OCI-LY3 (cell line): Measurements from ENCODE around the gene GAMT.

Experiments used
- H2AFZ ChIP-seq: fragments of 200-600, 300-600 bp; shearing (Covaris generic); 2 replicates; pipeline ENCODE4 v1.6.0; 2014; ENCODE audit warnings: antibody characterized with exemption, low read depth, low read length
- H3K27ac ChIP-seq: fragments of 200-600, 300-600 bp; sonication (generic); 2 replicates; pipeline ENCODE4 v1.5.1; 2014; ENCODE audit warnings: mild to moderate bottlenecking, low read length, moderate library complexity, mixed read lengths
- H3K27me3 ChIP-seq: fragments of 200-600, 300-600 bp; sonication (generic); 2 replicates; pipeline ENCODE4 v1.6.1; 2014; ENCODE audit warnings: low read depth, low read length, mixed read lengths
- H3K36me3 ChIP-seq: fragments of 200-600, 300-600 bp; sonication (generic); replicated peaks from 2 replicates; pipeline ENCODE3; 2014; ENCODE audit warnings: low read depth, low read length, mixed read lengths
- H3K4me1 ChIP-seq: fragments of 300-600, 200-600 bp; sonication (generic); 2 replicates; pipeline ENCODE4 v1.6.1; 2014; ENCODE audit warnings: low read length, mixed read lengths
- H3K4me2 ChIP-seq: fragments of 200-600, 300-600 bp; sonication (generic); 2 replicates; pipeline ENCODE4 v1.6.1; 2014; ENCODE audit warnings: low read length, mixed read lengths
- H3K4me3 ChIP-seq: fragments of 300-600, 200-600 bp; sonication (generic); 2 replicates; pipeline ENCODE4 v1.5.1; 2014; ENCODE audit warnings: antibody characterized with exemption, mild to moderate bottlenecking, low read length, moderate library complexity
- H3K79me2 ChIP-seq: fragments of 300-600, 200-600 bp; shearing (Covaris generic); 2 replicates; pipeline ENCODE4 v1.6.1; 2014; ENCODE audit warnings: mild to moderate bottlenecking, low read length, mixed read lengths
- H3K9ac ChIP-seq: fragments of 300-600, 200-600 bp; shearing (Covaris generic); 2 replicates; pipeline ENCODE4 v1.6.0; 2014; ENCODE audit warnings: mild to moderate bottlenecking, low read length, moderate library complexity
- H3K9me3 ChIP-seq: fragments of 200-600, 300-600 bp; shearing (Covaris generic); 2 replicates; pipeline ENCODE4 v1.6.1; 2014; ENCODE audit warnings: low read length, mixed read lengths; ENCODE audit not compliant: insufficient read depth
- H4K20me1 ChIP-seq: fragments of 200-600, 300-600 bp; sonication (generic); 2 replicates; pipeline ENCODE4 v1.6.1; 2016; ENCODE audit warnings: low read length, mixed read lengths; ENCODE audit not compliant: insufficient read depth
- EZH2phosphoT487 ChIP-seq: fragments of 200-600 bp; shearing (Covaris generic); IDR thresholded peaks from 2 replicates; pipeline ENCODE4 v1.6.1; 2018; ENCODE audit warnings: antibody characterized with exemption, mixed run types, low read depth
- TF ChIP-seq, protein P1 (sequence below): fragments of 200-600, 300-600 bp; sonication (generic); IDR thresholded peaks from 2 replicates; pipeline ENCODE4 v1.5.1; 2014; ENCODE audit warnings: antibody characterized with exemption, low read length, low read depth

Gene GAMT

DNA sequence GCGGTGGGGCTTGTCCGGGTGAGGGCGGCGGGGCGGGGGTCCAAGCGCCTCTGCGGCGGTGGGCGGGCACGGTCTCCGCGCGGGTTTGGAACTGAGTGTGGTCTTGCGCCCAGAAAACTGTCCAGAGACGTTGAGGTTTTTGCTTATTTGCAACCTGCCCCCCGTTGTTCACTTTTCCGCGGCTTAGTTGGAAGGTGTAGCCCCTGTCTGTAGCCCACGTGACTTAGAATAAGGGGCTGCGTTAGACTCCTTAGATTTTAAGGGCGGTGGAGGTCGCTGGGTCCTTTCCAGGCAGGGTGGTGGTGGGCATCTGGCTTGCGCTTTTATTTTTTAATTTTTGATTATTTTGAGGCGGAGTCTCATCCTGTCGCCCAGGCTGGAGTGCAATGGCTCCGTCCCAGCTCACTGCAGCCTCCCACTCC, 37.6 kb upstream of the GAMT start:
- peaks cover 46% of the 10 kb centered on the region for H3K79me2 ChIP-seq
- H3K27me3 ChIP-seq, result no peaks in the 10 kb centered on the region
- no peak overlapping the region for H2AFZ ChIP-seq
- H4K20me1 ChIP-seq, result peaks cover 53% of the 10 kb centered on the region
- TF ChIP-seq EZH2phosphoT487, result no peak
- TF ChIP-seq, protein P1, sequence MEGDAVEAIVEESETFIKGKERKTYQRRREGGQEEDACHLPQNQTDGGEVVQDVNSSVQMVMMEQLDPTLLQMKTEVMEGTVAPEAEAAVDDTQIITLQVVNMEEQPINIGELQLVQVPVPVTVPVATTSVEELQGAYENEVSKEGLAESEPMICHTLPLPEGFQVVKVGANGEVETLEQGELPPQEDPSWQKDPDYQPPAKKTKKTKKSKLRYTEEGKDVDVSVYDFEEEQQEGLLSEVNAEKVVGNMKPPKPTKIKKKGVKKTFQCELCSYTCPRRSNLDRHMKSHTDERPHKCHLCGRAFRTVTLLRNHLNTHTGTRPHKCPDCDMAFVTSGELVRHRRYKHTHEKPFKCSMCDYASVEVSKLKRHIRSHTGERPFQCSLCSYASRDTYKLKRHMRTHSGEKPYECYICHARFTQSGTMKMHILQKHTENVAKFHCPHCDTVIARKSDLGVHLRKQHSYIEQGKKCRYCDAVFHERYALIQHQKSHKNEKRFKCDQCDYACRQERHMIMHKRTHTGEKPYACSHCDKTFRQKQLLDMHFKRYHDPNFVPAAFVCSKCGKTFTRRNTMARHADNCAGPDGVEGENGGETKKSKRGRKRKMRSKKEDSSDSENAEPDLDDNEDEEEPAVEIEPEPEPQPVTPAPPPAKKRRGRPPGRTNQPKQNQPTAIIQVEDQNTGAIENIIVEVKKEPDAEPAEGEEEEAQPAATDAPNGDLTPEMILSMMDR, result no peak
- H3K36me3 ChIP-seq, result peaks cover 58% of the 10 kb centered on the region
- H3K4me3 ChIP-seq, result peak overlapping the region; percentile 92
- H3K9me3 ChIP-seq, result no peaks in the 10 kb centered on the region
- peak overlapping the region; percentile 91 for H3K9ac ChIP-seq
- H3K4me1 ChIP-seq, result peaks cover 34% of the 10 kb centered on the region
- peak overlapping the region; percentile 64 for H3K27ac ChIP-seq
- peak overlapping the region; percentile 92 for H3K4me2 ChIP-seq

DNA sequence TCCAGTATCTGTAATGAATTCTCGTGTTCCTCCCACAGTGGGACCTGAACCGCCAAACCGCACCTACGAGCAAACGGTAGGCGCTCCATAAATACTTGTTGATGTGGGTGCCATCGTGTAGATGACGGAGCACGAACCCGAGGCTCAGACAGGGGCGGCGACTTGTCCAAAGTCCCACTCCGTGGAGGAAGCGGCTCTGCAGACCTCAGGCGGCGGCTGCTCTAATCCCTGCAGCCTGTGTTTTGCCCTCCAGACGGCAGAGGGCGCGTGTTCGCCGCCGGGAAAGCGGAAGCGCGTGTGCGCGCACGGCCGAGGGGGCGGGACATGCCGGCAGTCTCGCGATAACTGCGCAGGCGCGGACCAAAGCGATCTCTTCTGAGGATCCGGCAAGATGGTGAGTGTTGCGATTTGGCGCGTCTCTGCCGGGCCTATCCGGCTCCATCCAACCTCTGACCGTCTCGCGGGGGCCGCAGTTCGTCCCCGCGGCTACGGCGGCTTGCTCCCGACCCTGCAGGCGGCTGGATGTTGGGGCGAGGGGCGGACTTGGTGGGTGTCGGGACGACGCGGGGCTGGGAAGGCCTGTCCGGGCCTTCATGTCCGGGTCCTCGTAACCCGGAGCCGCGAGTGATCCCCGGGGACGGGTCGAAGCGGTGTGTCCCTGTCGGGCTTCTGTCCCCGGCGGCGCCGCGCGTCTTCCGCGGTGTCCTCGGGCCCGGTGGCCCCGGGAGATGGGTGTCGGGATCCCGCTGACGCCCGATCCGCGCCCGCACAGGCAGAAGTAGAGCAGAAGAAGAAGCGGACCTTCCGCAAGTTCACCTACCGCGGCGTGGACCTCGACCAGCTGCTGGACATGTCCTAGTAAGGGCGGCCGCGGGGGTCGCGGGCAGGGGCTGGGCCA, 36.9 kb upstream of the GAMT start, which contains the start of gene RPS15:
RPS15 (plus strand) TSS at position 362 of the 898 bp plus-strand sequence; CDS start at position 392, 30 bp downstream.
- H3K4me1 ChIP-seq, result peaks cover 28% of the 10 kb centered on the region
- peak within 1 kb of the TSS; percentile 92 for H3K4me3 ChIP-seq
- peak within 1 kb of the TSS; percentile 92 for H3K4me2 ChIP-seq
- no peaks in the 10 kb centered on the region for H3K27me3 ChIP-seq
- peaks cover 52% of the 10 kb centered on the region for H3K79me2 ChIP-seq
- TF ChIP-seq EZH2phosphoT487, result no peak
- TF ChIP-seq, protein P1, result peak; percentile 87
- peaks cover 55% of the 10 kb centered on the region for H4K20me1 ChIP-seq
- peak within 1 kb of the TSS; percentile 50 for H2AFZ ChIP-seq
- H3K36me3 ChIP-seq, result peaks cover 63% of the 10 kb centered on the region
- peak within 1 kb of the TSS; percentile 64 for H3K27ac ChIP-seq
- no peaks in the 10 kb centered on the region for H3K9me3 ChIP-seq
- peak within 1 kb of the TSS; percentile 91 for H3K9ac ChIP-seq

DNA sequence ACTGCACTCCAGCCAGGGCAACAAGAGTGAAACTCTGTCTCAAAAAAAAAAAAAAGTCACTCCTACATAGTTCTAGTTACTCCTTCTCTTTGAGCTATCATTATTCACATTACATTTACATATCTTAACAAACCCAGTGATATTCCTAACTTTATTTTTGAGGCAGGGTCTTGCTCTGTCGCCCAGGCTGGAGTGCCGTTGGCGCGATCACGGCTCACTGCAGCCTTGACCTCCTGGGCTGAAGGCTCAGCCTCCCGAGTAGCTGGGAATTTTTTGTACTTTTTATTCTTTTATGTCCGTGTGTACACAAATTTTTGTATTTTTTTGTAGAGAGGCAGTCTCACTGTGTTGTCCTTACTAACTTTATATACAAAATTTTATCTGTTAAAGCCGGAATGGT, 36.3 kb upstream of the GAMT start:
- Histone ChIP-seq H3K79me2 (peaks cover 58% of the 10 kb centered on the region), H3K4me3 (peak overlapping the region; percentile 74), H4K20me1 (peaks cover 58% of the 10 kb centered on the region), H2AFZ (peak overlapping the region; percentile 50), H3K4me1 (peaks cover 27% of the 10 kb centered on the region), H3K4me2 (peak overlapping the region; percentile 80), H3K9me3 (no peaks in the 10 kb centered on the region), H3K27ac (peak overlapping the region; percentile 36), H3K27me3 (no peaks in the 10 kb centered on the region), H3K36me3 (peaks cover 65% of the 10 kb centered on the region), H3K9ac (peak overlapping the region; percentile 58)
- no peak for TF ChIP-seq EZH2phosphoT487
- TF ChIP-seq, protein P1, result no peak

DNA sequence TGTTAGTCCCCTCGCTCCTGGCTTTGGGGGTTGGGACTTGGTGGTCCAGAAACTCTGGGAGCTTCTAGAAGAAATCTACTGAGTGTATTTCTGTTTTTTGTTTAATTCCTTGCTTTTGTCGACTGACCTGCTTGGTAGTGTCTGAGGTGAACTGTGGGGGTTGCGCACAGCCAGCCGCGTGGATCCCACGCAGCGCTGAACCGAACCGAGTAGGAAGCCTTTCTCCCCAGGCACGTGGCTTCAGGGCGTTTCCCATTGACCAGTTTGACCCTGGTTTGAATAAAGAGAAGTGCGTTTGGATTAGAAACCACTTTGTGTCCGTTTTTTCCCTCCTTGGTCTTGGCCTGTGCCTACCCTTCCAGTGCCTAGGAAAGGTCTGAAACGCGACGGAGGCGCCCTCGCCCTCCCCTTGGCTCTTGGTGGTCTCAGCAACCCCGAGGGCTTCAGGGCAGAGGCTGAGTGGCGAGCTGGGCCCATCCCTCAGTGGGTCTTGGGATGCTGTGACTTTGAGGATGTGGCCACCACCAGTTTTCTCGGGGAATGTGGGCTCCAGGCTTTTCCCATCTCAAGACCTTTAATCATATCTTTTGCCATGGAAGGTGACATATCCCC, 34.1 kb upstream of the GAMT start:
- Histone ChIP-seq H3K9ac (no peak overlapping the region), H4K20me1 (peaks cover 42% of the 10 kb centered on the region), H3K9me3 (no peaks in the 10 kb centered on the region), H3K27ac (no peak overlapping the region), H3K36me3 (peaks cover 56% of the 10 kb centered on the region), H3K79me2 (peaks cover 51% of the 10 kb centered on the region), H3K27me3 (no peaks in the 10 kb centered on the region), H3K4me1 (peaks cover 21% of the 10 kb centered on the region), H3K4me3 (no peak overlapping the region), H3K4me2 (no peak overlapping the region), H2AFZ (no peak overlapping the region)
- TF ChIP-seq EZH2phosphoT487, result no peak
- TF ChIP-seq, protein P1, result no peak
